DOHH2 (cell line): ENCODE measurements around the gene CYSRT1.

Experiments
- CTCF ChIP-seq: fragments of 200-600 bp; sonication (generic); IDR thresholded peaks from one replicate; pipeline ENCODE4 v1.5.1; 2014; ENCODE audit warnings: antibody characterized with exemption, mild to moderate bottlenecking, low read depth, low read length; ENCODE audit not compliant: poor library complexity, severe bottlenecking
- EZH2phosphoT487 ChIP-seq: fragments of 200-600 bp; sonication (generic); IDR thresholded peaks from 2 replicates; pipeline ENCODE4 v1.6.1; 2017; ENCODE audit warnings: borderline replicate concordance, mild to moderate bottlenecking, antibody characterized with exemption, low read length, moderate library complexity, mixed read lengths

- no peak for TF ChIP-seq CTCF
- no peak for TF ChIP-seq EZH2phosphoT487
These were observed 9.9 kb downstream of the CYSRT1 start for GRCh38 chr9:137234758-137235423.
